HG03060 (cell line): ENCODE measurements around the gene SLC25A39.

Source experiments
- ATAC-seq: cut with Tn5 transposase; IDR thresholded peaks from one replicate; pipeline ENCODE4 v1.9.1; 2021; ENCODE audit warnings: low read depth, moderate number of reproducible peaks; ENCODE audit not compliant: unreplicated experiment

Gene SLC25A39

GRCh38 chr17:44314869-44315661, 9.6 kb downstream of the SLC25A39 start:
- ATAC-seq, result no peak

GRCh38 chr17:44314524-44314868, 10.1 kb downstream of the SLC25A39 start:
- no peak for ATAC-seq

GRCh38 chr17:44314031-44314430, 10.6 kb downstream of the SLC25A39 start:
- ATAC-seq, result no peak

- ATAC-seq, result no peak
Observed at GRCh38 chr17:44312396-44313104, 12.1 kb downstream of the SLC25A39 start.

GRCh38 chr17:44311562-44312181, 13.0 kb downstream of the SLC25A39 start:
- no peak for ATAC-seq

GRCh38 chr17:44310609-44311376, 13.8 kb downstream of the SLC25A39 start:
- no peak for ATAC-seq

GRCh38 chr17:44310188-44310587, 14.4 kb downstream of the SLC25A39 start:
- ATAC-seq, result no peak

GRCh38 chr17:44309472-44309871, 15.2 kb downstream of the SLC25A39 start:
- ATAC-seq, result no peak

- no peak for ATAC-seq
Observed at GRCh38 chr17:44308865-44309264, 15.8 kb downstream of the SLC25A39 start.

GRCh38 chr17:44308320-44308818, 16.3 kb downstream of the SLC25A39 start, which contains the start of gene RUNDC3A:
Gene RUNDC3A, plus strand, starts transcription at chr17:44308601. Its CDS starts 232 bp downstream, at chr17:44308833.
- ATAC-seq, result no peak

GRCh38 chr17:44307387-44308186, 17.0 kb downstream of the SLC25A39 start:
- no peak for ATAC-seq

- ATAC-seq, result no peak
Observed at GRCh38 chr17:44304651-44305050, 20.0 kb downstream of the SLC25A39 start.

GRCh38 chr17:44297975-44298374, 26.6 kb downstream of the SLC25A39 start:
- no peak for ATAC-seq

- ATAC-seq, result no peak
Observed at GRCh38 chr17:44293509-44294226, 31.0 kb downstream of the SLC25A39 start.

GRCh38 chr17:44287651-44288050, 37.0 kb downstream of the SLC25A39 start:
- ATAC-seq, result no peak

GRCh38 chr17:44284024-44284400, 40.6 kb downstream of the SLC25A39 start:
- ATAC-seq, result no peak

- ATAC-seq, result no peak
Observed at GRCh38 chr17:44283344-44284023, 41.1 kb downstream of the SLC25A39 start.

- ATAC-seq, result no peak
Observed at GRCh38 chr17:44282264-44282663, 42.4 kb downstream of the SLC25A39 start.

- ATAC-seq, result no peak
Observed at GRCh38 chr17:44281570-44281969, 43.1 kb downstream of the SLC25A39 start.
